ENCODE results near the gene NEURL1.

The NEURL1 gene

DNA sequence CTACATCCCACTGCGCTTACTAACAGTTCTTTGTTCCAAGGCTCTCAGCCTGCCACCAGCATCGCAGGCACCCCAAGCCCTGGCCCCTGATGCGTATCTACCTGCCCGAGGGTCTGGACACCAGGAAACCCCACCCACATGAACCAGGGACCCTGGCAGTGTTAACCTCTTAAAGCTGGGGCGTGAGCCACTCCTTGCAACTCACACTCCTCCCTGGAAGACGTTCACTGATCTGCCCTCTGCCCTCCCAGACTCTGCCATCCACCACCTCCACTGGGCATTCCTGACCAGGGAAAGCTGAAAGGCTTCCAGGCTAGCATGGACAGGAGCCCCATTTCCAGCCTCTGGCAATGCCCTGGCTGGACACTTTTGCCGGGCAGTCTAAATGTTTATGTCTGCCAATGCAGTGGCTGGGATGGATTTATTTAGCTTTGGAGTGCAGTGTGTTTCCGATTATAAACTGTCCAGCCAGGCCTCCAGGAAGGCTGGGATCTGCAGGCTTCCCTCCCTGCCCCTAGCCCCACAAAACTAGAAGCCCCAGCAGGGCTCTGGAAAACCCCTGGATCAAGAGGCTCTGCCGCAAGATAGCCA, 117.5 kb downstream of the NEURL1 start:
- TF ChIP-seq POLR2AphosphoS5 (IDR thresholded peaks at IDR 0.05; ENCODE audit: low read depth, low read length) = no peak
- TF ChIP-seq SIN3A (IDR thresholded peaks at IDR 0.05; ENCODE audit: borderline replicate concordance, insufficient read depth, low read length) = no peak
- TF ChIP-seq TAF1 (IDR thresholded peaks at IDR 0.05; ENCODE audit: borderline replicate concordance, insufficient read depth, low read length) = no peak
- TF ChIP-seq FOXP2 (optimal IDR thresholded peaks at IDR 0.05; ENCODE audit: borderline replicate concordance, extremely low read depth, extremely low read length, insufficient read depth) = no peak
- TF ChIP-seq, protein P1, sequence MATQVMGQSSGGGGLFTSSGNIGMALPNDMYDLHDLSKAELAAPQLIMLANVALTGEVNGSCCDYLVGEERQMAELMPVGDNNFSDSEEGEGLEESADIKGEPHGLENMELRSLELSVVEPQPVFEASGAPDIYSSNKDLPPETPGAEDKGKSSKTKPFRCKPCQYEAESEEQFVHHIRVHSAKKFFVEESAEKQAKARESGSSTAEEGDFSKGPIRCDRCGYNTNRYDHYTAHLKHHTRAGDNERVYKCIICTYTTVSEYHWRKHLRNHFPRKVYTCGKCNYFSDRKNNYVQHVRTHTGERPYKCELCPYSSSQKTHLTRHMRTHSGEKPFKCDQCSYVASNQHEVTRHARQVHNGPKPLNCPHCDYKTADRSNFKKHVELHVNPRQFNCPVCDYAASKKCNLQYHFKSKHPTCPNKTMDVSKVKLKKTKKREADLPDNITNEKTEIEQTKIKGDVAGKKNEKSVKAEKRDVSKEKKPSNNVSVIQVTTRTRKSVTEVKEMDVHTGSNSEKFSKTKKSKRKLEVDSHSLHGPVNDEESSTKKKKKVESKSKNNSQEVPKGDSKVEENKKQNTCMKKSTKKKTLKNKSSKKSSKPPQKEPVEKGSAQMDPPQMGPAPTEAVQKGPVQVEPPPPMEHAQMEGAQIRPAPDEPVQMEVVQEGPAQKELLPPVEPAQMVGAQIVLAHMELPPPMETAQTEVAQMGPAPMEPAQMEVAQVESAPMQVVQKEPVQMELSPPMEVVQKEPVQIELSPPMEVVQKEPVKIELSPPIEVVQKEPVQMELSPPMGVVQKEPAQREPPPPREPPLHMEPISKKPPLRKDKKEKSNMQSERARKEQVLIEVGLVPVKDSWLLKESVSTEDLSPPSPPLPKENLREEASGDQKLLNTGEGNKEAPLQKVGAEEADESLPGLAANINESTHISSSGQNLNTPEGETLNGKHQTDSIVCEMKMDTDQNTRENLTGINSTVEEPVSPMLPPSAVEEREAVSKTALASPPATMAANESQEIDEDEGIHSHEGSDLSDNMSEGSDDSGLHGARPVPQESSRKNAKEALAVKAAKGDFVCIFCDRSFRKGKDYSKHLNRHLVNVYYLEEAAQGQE (IDR thresholded peaks at IDR 0.05; ENCODE audit: insufficient read depth in 1 of 2, low read depth in 2 of 2, low read length in 2 of 2) = no peak

- TF ChIP-seq FOXP2 (optimal IDR thresholded peaks at IDR 0.05; ENCODE audit: borderline replicate concordance, extremely low read depth, extremely low read length, insufficient read depth) (no peak), POLR2AphosphoS5 (IDR thresholded peaks at IDR 0.05; ENCODE audit: low read depth, low read length) (no peak), TAF1 (IDR thresholded peaks at IDR 0.05; ENCODE audit: borderline replicate concordance, insufficient read depth, low read length) (no peak), SIN3A (IDR thresholded peaks at IDR 0.05; ENCODE audit: borderline replicate concordance, insufficient read depth, low read length) (no peak)
- TF ChIP-seq, protein P1 (IDR thresholded peaks at IDR 0.05; ENCODE audit: insufficient read depth in 1 of 2, low read depth in 2 of 2, low read length in 2 of 2) = no peak
Measured at GRCh38 chr10:103612462-103613365, 119.2 kb downstream of the NEURL1 start.

DNA sequence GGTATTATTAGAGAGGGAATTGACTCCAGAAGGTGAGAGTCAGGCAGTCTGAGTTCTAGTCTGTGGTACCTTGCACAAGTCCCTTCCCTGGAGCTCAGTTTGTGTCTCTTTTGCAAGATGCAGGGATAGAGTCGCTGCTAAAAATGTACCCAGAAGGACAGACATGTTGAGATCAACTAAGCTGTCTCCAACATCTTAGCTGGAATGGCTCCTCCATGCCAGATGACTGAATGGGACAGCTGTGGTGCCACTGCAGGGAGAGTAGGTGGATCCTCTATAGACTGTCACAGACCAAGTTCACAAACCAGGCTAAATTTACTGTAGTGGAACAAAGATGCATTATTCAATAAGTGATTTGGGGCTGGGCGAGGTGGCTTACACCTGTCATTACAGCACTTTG, 120.1 kb downstream of the NEURL1 start:
- no peak for TF ChIP-seq POLR2AphosphoS5 (IDR thresholded peaks at IDR 0.05; ENCODE audit: low read depth, low read length)
- no peak for TF ChIP-seq SIN3A (IDR thresholded peaks at IDR 0.05; ENCODE audit: borderline replicate concordance, insufficient read depth, low read length)
- TF ChIP-seq TAF1 (IDR thresholded peaks at IDR 0.05; ENCODE audit: borderline replicate concordance, insufficient read depth, low read length) = no peak
- TF ChIP-seq FOXP2 (optimal IDR thresholded peaks at IDR 0.05; ENCODE audit: borderline replicate concordance, extremely low read depth, extremely low read length, insufficient read depth) = no peak
- TF ChIP-seq, protein P1 (IDR thresholded peaks at IDR 0.05; ENCODE audit: insufficient read depth in 1 of 2, low read depth in 2 of 2, low read length in 2 of 2) = no peak

DNA sequence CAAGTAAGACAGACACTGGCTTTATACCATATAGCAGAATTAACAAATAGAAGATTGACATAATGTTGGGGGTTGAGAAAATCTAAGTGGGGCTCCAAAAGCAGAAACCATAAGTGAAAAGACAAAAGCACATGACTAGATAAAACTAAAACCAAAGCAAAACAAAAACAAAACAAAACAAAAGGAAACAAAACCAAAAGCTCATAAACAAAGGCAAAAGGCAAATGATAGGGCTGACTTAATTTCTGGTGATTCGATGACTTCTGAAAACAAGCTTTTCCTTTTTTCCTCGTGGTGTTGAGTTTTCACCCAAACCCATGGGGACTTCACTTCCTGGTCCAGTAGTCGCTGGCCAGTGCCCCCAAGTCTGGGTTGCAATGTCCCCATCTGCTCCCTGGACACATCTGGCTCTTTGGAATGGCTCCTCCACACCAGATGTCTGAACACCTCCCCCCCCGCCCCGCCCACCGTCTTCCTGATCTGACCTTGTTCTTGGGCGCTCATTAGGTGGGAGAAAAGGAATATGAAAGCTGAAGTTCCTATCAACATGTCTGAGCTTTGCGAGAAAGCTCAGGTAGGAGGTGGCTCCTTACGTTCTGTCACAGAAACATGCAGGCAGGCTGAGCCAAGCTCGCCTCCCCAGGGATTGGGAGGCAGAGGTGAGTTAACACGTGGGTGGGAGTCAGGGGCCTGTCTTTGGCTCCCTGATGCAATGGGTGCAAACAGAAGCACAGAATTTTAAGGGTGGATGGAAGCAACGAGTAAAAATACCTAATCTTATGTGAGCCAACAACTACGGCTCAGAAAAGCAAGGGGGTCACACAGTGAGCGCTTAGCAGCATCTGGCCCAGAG, 121.0 kb downstream of the NEURL1 start:
- TF ChIP-seq POLR2AphosphoS5 (IDR thresholded peaks at IDR 0.05; ENCODE audit: low read depth, low read length) (no peak), TAF1 (IDR thresholded peaks at IDR 0.05; ENCODE audit: borderline replicate concordance, insufficient read depth, low read length) (no peak), FOXP2 (optimal IDR thresholded peaks at IDR 0.05; ENCODE audit: borderline replicate concordance, extremely low read depth, extremely low read length, insufficient read depth) (no peak), SIN3A (IDR thresholded peaks at IDR 0.05; ENCODE audit: borderline replicate concordance, insufficient read depth, low read length) (no peak)
- TF ChIP-seq, protein P1 (IDR thresholded peaks at IDR 0.05; ENCODE audit: insufficient read depth in 1 of 2, low read depth in 2 of 2, low read length in 2 of 2) = no peak
